HepG2 (cell line): ENCODE measurements around the gene TFAP2A. TPM values are rescaled to one million over a fixed set of nuclear protein-coding genes. Genes with fewer than 3 reads are reported as not detected.

Experiments
- ATAC-seq: fragments of 200-7000 bp; cut with Tn5 transposase; 3 replicates; pipeline ENCODE4 v1.9.1; 2020; ENCODE audit warnings: mild to moderate bottlenecking, moderate library complexity
- BruUV-seq: library from RNA; stranded (reverse); fragments of 400-500 nt; replicated peaks from 2 replicates; lab custom pipeline; 2021; lab: Mats Ljungman, UMichigan
- CTCF ChIA-PET: fragments of 300-600 bp; formaldehyde crosslinking; extraction: SDS; loops from one replicate; lab custom pipeline; 2021; ENCODE audit warnings: low total read pairs, inconsistent platforms, low intra/inter-chr PET ratio; lab: Yijun Ruan, JAX
- POLR2A ChIA-PET: fragments of 350-600 bp; sonication (Branson Sonifier 250); formaldehyde crosslinking; loops from one replicate; lab custom pipeline; 2020; ENCODE audit warnings: antibody characterized with exemption, inconsistent platforms; lab: Yijun Ruan, JAX
- DNase-seq: peaks from one replicate; pipeline ENCODE4 v3.0.0-alpha.2; 2015; ENCODE audit warnings: low spot score
- FAIRE-seq: peaks from 3 replicates; lab custom pipeline; 2011; peaks lifted over from hg19 to GRCh38; lab: Jason Lieb, UNC
- H2AFZ ChIP-seq: one replicate; pipeline ENCODE4 v1.6.1; 2011; ENCODE audit warnings: low read length, inconsistent platforms
- H3K27ac ChIP-seq: fragments of 300-600 bp; 3 replicates; pipeline ENCODE4 v1.8.0; 2011; ENCODE audit warnings: mixed run types, mild to moderate bottlenecking, mixed read lengths, low read length, inconsistent platforms; ENCODE audit not compliant: insufficient read depth; ENCODE audit errors: extremely low read length
- H3K27me3 ChIP-seq, 2 experiments: fragments of 200-600 bp in 1 of 2; 2 replicates in 1 of 2; 3 replicates in 1 of 2; pipeline versions ENCODE4 v1.6.0 to v1.8.0; 2011; ENCODE audit warnings: low read length in 2 of 2, mild to moderate bottlenecking in 2 of 2, moderate library complexity in 2 of 2, inconsistent platforms in 1 of 2; ENCODE audit not compliant: insufficient read depth in 2 of 2, control insufficient read depth in 1 of 2
- H3K36me3 ChIP-seq, 2 experiments: fragments of 200-600 bp in 1 of 2; replicated peaks in 1 of 2; 2 replicates in 1 of 2; 3 replicates in 1 of 2; pipeline versions ENCODE4 v1.5.1 to v1.8.0; 2011; ENCODE audit warnings: low read length in 2 of 2, inconsistent platforms in 1 of 2; ENCODE audit not compliant: insufficient read depth in 2 of 2, control insufficient read depth in 1 of 2
- H3K4me1 ChIP-seq: 2 replicates; pipeline ENCODE4 v1.5.1; 2012; ENCODE audit warnings: low read length, inconsistent platforms; ENCODE audit not compliant: insufficient read depth
- H3K4me2 ChIP-seq: 2 replicates; pipeline ENCODE4 v1.6.0; 2011; ENCODE audit warnings: low read depth, low read length, inconsistent platforms
- H3K4me3 ChIP-seq, 3 experiments: fragments of 200-600 bp in 1 of 3; sonication (generic), shearing (Covaris generic) in 1 of 3; replicated peaks in 1 of 3; 2 replicates each; pipeline ENCODE4 v1.5.1; 2011 to 2016; ENCODE audit warnings: low read length in 3 of 3, inconsistent platforms in 2 of 3, low read depth in 2 of 3, mild to moderate bottlenecking in 2 of 3, control low read depth in 1 of 3, mixed read lengths in 1 of 3; ENCODE audit not compliant: insufficient read depth in 1 of 3
- H3K79me2 ChIP-seq: one replicate; pipeline ENCODE4 v1.6.1; 2011; ENCODE audit warnings: low read length, inconsistent platforms; ENCODE audit not compliant: insufficient read depth
- H3K9ac ChIP-seq: 2 replicates; pipeline ENCODE4 v1.6.0; 2011; ENCODE audit warnings: mild to moderate bottlenecking, low read depth, low read length, inconsistent platforms; ENCODE audit not compliant: insufficient read depth
- H3K9me3 ChIP-seq: 2 replicates; pipeline ENCODE4 v1.5.1; 2012; ENCODE audit warnings: mild to moderate bottlenecking, low read length
- H4K20me1 ChIP-seq: 2 replicates; pipeline ENCODE4 v1.6.0; 2011; ENCODE audit warnings: inconsistent platforms, mild to moderate bottlenecking, low read length, moderate library complexity; ENCODE audit not compliant: insufficient read depth
- ATAD3A ChIP-seq: sonication (generic); formaldehyde crosslinking; IDR thresholded peaks from 2 replicates; pipeline ENCODE4 v1.4.0; 2020; ENCODE audit warnings: missing genetic modification reagents
- WGBS: methylation state at CpG from one replicate; pipeline ENCODE4 v1.1.6; 2017; ENCODE audit warnings: low lambda C conversion rate; 5-methylcytosine and 5-hydroxymethylcytosine counted together
- in situ Hi-C: cut with HindIII; loops from 2 replicates; pipeline ENCODE4 v1.10.0; 2017; ENCODE audit warnings: low pct_unique_long_range_greater_than_20kb; ENCODE audit not compliant: extremely low pct_ligation_motif_present
- intact Hi-C: fragments of 100-400 bp; cut with micrococcal nuclease; formaldehyde crosslinking; loops from one replicate; pipeline ENCODE4 v1.10.0; 2022; ENCODE audit not compliant: unreplicated experiment
- polyA plus RNA-seq, 8 experiments: library from polyadenylated mRNA; depleted of rRNA in 3 of 8; stranded (reverse) in 7 of 8; unstranded in 1 of 8; fragments of >200 nt; fragmentation: Illumina TruSeq in 4 of 8; extraction: Trizol in 4 of 8; gene quantifications; 2 replicates each; pipeline versions ENCODE4 v1.2.1 to v1.2.3, GENCODE V29; 2011 to 2016; ENCODE audit warnings: low read depth in 4 of 8, missing spikeins in 1 of 8, mixed read lengths in 1 of 8; ENCODE audit not compliant: insufficient read depth in 1 of 8
- total RNA-seq, 5 experiments: library from RNA; depleted of rRNA; stranded (reverse); fragments of >200 nt; fragmentation: Illumina TruSeq; extraction: Trizol; gene quantifications; 2 replicates each; pipeline ENCODE4 v1.2.3, GENCODE V29; 2016; ENCODE audit warnings: low read depth in 1 of 5
- TF ChIP-seq, protein P1 (sequence below): sonication (generic); formaldehyde crosslinking; IDR thresholded peaks from 2 replicates; pipeline ENCODE4 v1.5.0; 2020; ENCODE audit warnings: mild to moderate bottlenecking, missing genetic modification reagents, borderline replicate concordance

TFAP2A gene
- total and polyA plus RNA-seq, 2 of the 13 experiments (the other 11 are each of a cell fraction or from before 2014, with no cell fraction given), result not detected

DNA sequence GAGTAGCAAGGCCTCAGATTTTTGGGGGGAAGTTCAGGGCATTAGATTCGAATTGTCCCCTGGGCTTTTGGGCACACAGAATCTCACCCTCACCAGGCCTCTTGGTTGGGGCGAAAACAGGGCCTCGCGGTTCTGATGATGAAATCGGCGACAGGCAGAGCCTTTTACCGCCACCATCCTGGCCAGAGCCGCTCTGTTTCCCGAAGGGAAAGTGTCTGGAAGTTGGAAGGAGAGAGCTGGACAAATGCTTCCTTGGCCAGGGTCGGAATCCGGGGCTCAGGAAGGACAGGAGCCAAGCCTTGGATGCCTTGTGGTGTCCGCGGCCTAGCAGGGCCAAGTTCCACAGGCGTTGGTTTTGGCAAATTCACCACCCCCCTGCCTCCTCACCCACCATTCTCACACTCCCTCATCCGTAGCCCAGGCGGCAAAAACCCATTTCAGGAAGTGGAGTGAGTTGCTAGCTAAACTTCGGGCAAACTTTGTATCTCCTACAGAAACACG, 3.5 kb upstream of the TFAP2A start:
- no TSS peak for BruUV-seq
- WGBS, result 47% methylated on average over 18 of the region's 18 CpGs

More for the DNA sequence above, 3.5 kb upstream of the TFAP2A start:
- no peak overlapping the region for H3K27ac ChIP-seq
- CTCF ChIA-PET, result no interaction called here
- no peak for DNase-seq
- ATAC-seq, result no peak
- in situ Hi-C loops, result no loop called here
- no peak overlapping the region for H3K9ac ChIP-seq
- H2AFZ ChIP-seq, result no peak overlapping the region
- no peaks in the 10 kb centered on the region for H3K9me3 ChIP-seq
- no peaks in the 10 kb centered on the region for H3K79me2 ChIP-seq
- no peak for FAIRE-seq
- no peaks in the 10 kb centered on the region for H3K36me3 ChIP-seq
- intact Hi-C loops, result no loop called here
- no peak overlapping the region for H3K4me3 ChIP-seq
- H3K4me2 ChIP-seq, result no peak overlapping the region
- H3K27me3 ChIP-seq, result peaks cover 23 to 100% of the 10 kb centered on the region in 2 experiments
- POLR2A ChIA-PET, result no interaction called here
- H3K4me1 ChIP-seq, result no peaks in the 10 kb centered on the region
- TF ChIP-seq, protein P1, sequence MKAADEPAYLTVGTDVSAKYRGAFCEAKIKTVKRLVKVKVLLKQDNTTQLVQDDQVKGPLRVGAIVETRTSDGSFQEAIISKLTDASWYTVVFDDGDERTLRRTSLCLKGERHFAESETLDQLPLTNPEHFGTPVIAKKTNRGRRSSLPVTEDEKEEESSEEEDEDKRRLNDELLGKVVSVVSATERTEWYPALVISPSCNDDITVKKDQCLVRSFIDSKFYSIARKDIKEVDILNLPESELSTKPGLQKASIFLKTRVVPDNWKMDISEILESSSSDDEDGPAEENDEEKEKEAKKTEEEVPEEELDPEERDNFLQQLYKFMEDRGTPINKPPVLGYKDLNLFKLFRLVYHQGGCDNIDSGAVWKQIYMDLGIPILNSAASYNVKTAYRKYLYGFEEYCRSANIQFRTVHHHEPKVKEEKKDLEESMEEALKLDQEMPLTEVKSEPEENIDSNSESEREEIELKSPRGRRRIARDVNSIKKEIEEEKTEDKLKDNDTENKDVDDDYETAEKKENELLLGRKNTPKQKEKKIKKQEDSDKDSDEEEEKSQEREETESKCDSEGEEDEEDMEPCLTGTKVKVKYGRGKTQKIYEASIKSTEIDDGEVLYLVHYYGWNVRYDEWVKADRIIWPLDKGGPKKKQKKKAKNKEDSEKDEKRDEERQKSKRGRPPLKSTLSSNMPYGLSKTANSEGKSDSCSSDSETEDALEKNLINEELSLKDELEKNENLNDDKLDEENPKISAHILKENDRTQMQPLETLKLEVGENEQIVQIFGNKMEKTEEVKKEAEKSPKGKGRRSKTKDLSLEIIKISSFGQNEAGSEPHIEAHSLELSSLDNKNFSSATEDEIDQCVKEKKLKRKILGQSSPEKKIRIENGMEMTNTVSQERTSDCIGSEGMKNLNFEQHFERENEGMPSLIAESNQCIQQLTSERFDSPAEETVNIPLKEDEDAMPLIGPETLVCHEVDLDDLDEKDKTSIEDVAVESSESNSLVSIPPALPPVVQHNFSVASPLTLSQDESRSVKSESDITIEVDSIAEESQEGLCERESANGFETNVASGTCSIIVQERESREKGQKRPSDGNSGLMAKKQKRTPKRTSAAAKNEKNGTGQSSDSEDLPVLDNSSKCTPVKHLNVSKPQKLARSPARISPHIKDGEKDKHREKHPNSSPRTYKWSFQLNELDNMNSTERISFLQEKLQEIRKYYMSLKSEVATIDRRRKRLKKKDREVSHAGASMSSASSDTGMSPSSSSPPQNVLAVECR (CRISPR knock-in tag), result no peak
- TF ChIP-seq ATAD3A (CRISPR knock-in tag), result no peak
- TF ChIP-seq, all 625 proteins: peak for 0
- no peaks in the 10 kb centered on the region; the same call in 1 of the 2 replicates for H4K20me1 ChIP-seq
